ENCODE data around the gene HSD17B12. TPM values are rescaled to one million over a fixed set of nuclear protein-coding genes. Genes with fewer than 3 reads are reported as not detected.

Gene HSD17B12
- total and polyA plus RNA-seq, 2 of the 4 experiments (the other 2 are of a cell fraction), result 38.0 to 44.6 TPM

- no TSS peak for BruUV-seq (replicated peaks)
Observed at GRCh38 chr11:43746670-43747069, 66.1 kb downstream of the HSD17B12 start.

More at GRCh38 chr11:43746670-43747069, 66.1 kb downstream of the HSD17B12 start:
- Histone ChIP-seq H3K9me3 (ENCODE audit: control insufficient read depth, insufficient read depth, low read length) (no peaks in the 10 kb centered on the region), H3K9ac (ENCODE audit: low read depth, low read length) (no peak overlapping the region), H3K18ac (ENCODE audit: low read depth, low read length) (no peak overlapping the region), H2AK9ac (replicated peaks; ENCODE audit: low read depth, low read length, poor library complexity) (no peak overlapping the region), H2AK5ac (ENCODE audit: low read depth, low read length) (no peak overlapping the region), H3K4me2 (ENCODE audit: low read depth, low read length) (no peak overlapping the region), H4K5ac (ENCODE audit: low read depth, low read length) (no peak overlapping the region), H3K56ac (ENCODE audit: extremely low read depth, insufficient read depth, low read length) (no peak overlapping the region), H2BK20ac (ENCODE audit: low read depth, low read length) (no peak overlapping the region), H3K4me1 (ENCODE audit: control insufficient read depth, insufficient read depth, low read length) (no peaks in the 10 kb centered on the region), H2BK15ac (ENCODE audit: low read depth, low read length) (no peak overlapping the region), H3K23ac (ENCODE audit: low read depth, low read length) (no peak overlapping the region), H3K14ac (replicated peaks; ENCODE audit: low read depth, low read length) (no peak overlapping the region), H4K20me1 (ENCODE audit: insufficient read depth, low read length) (no peaks in the 10 kb centered on the region), H3K36me3 (ENCODE audit: control insufficient read depth, insufficient read depth, low read length) (peaks cover 2% of the 10 kb centered on the region; the same call in 1 of the 2 replicates), H3K4ac (ENCODE audit: low read depth, low read length) (no peak overlapping the region), H3K9me1 (ENCODE audit: insufficient read depth, low read length) (no peaks in the 10 kb centered on the region), H4K91ac (ENCODE audit: insufficient read depth, low read depth, low read length) (no peak overlapping the region), H4K8ac (ENCODE audit: low read depth in 2 of 2, low read length in 2 of 2) (no peak overlapping the region), H2BK5ac (ENCODE audit: low read depth, low read length, poor library complexity, severe bottlenecking) (no peak overlapping the region), H3K27ac (ENCODE audit: insufficient read depth, low read length) (no peak overlapping the region), H3K79me1 (ENCODE audit: low read depth in 1 of 2, low read length in 2 of 2) (peaks cover 5 to 22% of the 10 kb centered on the region in 2 experiments; a peak in 3 of 4 replicates), H3K27me3 (ENCODE audit: control insufficient read depth, insufficient read depth, low read length) (no peaks in the 10 kb centered on the region), H2BK120ac (ENCODE audit: low read depth, low read length) (no peak overlapping the region), H3K4me3 (ENCODE audit: insufficient read depth, low read depth, low read length) (no peak overlapping the region), H2AFZ (replicated peaks; ENCODE audit: low read length, poor library complexity) (no peak overlapping the region)
- in situ Hi-C loops (cut with MboI; ENCODE audit: low sequenced_read_pairs), result no loop called here
- WGBS, 2 experiments (ENCODE audit: extremely low coverage in 2 of 2, insufficient read length in 1 of 2), result no CpG with 5 or more reads among the region's 3 CpGs
- ChIA-PET CTCF (interaction anchor here (0.8 to 1.2 kb wide), 2 partner anchors 10 to 23 kb away, joined by 3 to 4 read pairs; no protein-coding TSS in a partner anchor), POLR2A (ENCODE audit: unreplicated experiment) (no interaction called here)
- ATAC-seq (ENCODE audit: low read depth), result no peak
- TF ChIP-seq NFE2L2 (IDR thresholded peaks at IDR 0.05; ENCODE audit: low read depth, low read length) (no peak), RCOR1 (IDR thresholded peaks at IDR 0.05; ENCODE audit: insufficient replicate concordance, low read length) (no peak), MXI1 (IDR thresholded peaks at IDR 0.05; ENCODE audit: borderline replicate concordance, low read depth, low read length) (no peak), BHLHE40 (IDR thresholded peaks at IDR 0.05; ENCODE audit: low read depth, low read length) (no peak), CEBPB (IDR thresholded peaks at IDR 0.05; ENCODE audit: low read depth, low read length) (no peak), MAFK (IDR thresholded peaks at IDR 0.05; ENCODE audit: low read depth, low read length) (no peak), MAZ (IDR thresholded peaks at IDR 0.05; ENCODE audit: borderline replicate concordance, low read depth, low read length) (no peak), CHD1 (IDR thresholded peaks at IDR 0.05; ENCODE audit: low read depth, low read length) (no peak), FOS (IDR thresholded peaks at IDR 0.05; ENCODE audit: low read depth, low read length) (no peak), RFX5 (IDR thresholded peaks at IDR 0.05; ENCODE audit: low read depth, low read length) (no peak), SMC3 (IDR thresholded peaks at IDR 0.05; ENCODE audit: low read depth, low read length) (no peak), RAD21 (IDR thresholded peaks at IDR 0.05; ENCODE audit: low read length) (no peak), POLR2A (IDR thresholded peaks at IDR 0.05; ENCODE audit: low read depth, low read length) (no peak)
- TF ChIP-seq, protein P1, sequence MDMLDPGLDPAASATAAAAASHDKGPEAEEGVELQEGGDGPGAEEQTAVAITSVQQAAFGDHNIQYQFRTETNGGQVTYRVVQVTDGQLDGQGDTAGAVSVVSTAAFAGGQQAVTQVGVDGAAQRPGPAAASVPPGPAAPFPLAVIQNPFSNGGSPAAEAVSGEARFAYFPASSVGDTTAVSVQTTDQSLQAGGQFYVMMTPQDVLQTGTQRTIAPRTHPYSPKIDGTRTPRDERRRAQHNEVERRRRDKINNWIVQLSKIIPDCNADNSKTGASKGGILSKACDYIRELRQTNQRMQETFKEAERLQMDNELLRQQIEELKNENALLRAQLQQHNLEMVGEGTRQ (IDR thresholded peaks at IDR 0.05; ENCODE audit: low read depth, low read length), result no peak
- TF ChIP-seq, protein P2, sequence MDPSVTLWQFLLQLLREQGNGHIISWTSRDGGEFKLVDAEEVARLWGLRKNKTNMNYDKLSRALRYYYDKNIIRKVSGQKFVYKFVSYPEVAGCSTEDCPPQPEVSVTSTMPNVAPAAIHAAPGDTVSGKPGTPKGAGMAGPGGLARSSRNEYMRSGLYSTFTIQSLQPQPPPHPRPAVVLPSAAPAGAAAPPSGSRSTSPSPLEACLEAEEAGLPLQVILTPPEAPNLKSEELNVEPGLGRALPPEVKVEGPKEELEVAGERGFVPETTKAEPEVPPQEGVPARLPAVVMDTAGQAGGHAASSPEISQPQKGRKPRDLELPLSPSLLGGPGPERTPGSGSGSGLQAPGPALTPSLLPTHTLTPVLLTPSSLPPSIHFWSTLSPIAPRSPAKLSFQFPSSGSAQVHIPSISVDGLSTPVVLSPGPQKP (IDR thresholded peaks at IDR 0.05; ENCODE audit: borderline replicate concordance, low read depth, low read length), result no peak
- TF ChIP-seq, protein P3, sequence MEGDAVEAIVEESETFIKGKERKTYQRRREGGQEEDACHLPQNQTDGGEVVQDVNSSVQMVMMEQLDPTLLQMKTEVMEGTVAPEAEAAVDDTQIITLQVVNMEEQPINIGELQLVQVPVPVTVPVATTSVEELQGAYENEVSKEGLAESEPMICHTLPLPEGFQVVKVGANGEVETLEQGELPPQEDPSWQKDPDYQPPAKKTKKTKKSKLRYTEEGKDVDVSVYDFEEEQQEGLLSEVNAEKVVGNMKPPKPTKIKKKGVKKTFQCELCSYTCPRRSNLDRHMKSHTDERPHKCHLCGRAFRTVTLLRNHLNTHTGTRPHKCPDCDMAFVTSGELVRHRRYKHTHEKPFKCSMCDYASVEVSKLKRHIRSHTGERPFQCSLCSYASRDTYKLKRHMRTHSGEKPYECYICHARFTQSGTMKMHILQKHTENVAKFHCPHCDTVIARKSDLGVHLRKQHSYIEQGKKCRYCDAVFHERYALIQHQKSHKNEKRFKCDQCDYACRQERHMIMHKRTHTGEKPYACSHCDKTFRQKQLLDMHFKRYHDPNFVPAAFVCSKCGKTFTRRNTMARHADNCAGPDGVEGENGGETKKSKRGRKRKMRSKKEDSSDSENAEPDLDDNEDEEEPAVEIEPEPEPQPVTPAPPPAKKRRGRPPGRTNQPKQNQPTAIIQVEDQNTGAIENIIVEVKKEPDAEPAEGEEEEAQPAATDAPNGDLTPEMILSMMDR (conservative IDR thresholded peaks at IDR 0.05; ENCODE audit: low read depth, low read length), result no peak
- DNase-seq, result no peak
- intact Hi-C loops (cut with micrococcal nuclease), result no loop called here
- dilution Hi-C loops (cut with HindIII; ENCODE audit: low sequenced_read_pairs, unreplicated experiment), result no loop called here

Measured in IMR-90 (cell line).